Sigmoid colon (tissue), 4 donors: Measurements from ENCODE around the gene TMEM63B.

ENCODE experiments used
- CTCF ChIP-seq, 4 experiments: fragments of 450-650 bp in 3 of 4; fragments of 200-600 bp in 1 of 4; IDR thresholded peaks; one replicate each; pipeline ENCODE4 v1.5.1; 2016 to 2019; ENCODE audit warnings: antibody characterized with exemption in 4 of 4, mild to moderate bottlenecking in 3 of 4, moderate library complexity in 2 of 4
- EP300 ChIP-seq, 4 donors: sonication (generic); formaldehyde crosslinking; IDR thresholded peaks; one replicate each; pipeline ENCODE4 v1.6.1; 2017; ENCODE audit warnings: antibody characterized with exemption in 4 of 4

DNA sequence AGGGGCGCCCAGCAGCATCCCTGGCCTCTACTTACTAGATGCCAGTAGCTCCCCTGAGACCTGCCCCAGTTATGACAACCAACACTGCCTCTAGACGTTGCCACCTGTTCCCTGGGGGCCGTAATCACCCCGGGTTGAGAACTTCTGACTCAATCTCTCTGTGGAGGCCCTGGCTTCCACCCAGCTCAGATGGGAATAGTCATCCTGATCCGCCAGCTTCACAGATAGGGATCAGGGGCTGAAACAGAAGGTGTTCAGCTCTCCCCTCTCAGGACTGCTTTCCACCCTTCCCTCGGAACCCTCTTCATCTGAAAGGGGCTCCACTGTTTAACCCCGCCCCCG is 34.6 kb downstream of the TMEM63B start:
- TF ChIP-seq CTCF (IDR thresholded peaks at IDR 0.05) (no peak), EP300 (IDR thresholded peaks at IDR 0.05) (no peak)
